Activated T-cell treated with anti-CD3 and anti-CD28 coated beads for 24 hours (primary cell): ENCODE data around the gene ZNF652.
A peak's percentile ranks its signal among the peaks of the same experiment; 100 is the strongest.
"Not testable (repeated sequence)": the region's sequence is repeated elsewhere in the genome, so short reads cannot be mapped to it uniquely, and the experiment has no call there.

Experiments used
- DNase-seq: peaks from one replicate; pipeline ENCODE4 v3.0.0-alpha.2; 2020; ENCODE audit warnings: low read depth

Gene ZNF652

GRCh38 chr17:49261540-49261939 lies 100.5 kb downstream of the ZNF652 start:
- not testable (repeated sequence) for DNase-seq

- no peak for DNase-seq
These were observed 101.2 kb downstream of the ZNF652 start for GRCh38 chr17:49260817-49261291.

- peak; percentile 33 for DNase-seq
These were observed 101.8 kb downstream of the ZNF652 start for GRCh38 chr17:49260011-49260816.

- DNase-seq, result no peak
These were observed 102.4 kb downstream of the ZNF652 start for GRCh38 chr17:49259663-49260010.

GRCh38 chr17:49258394-49258793 lies 103.7 kb downstream of the ZNF652 start:
- DNase-seq, result no peak

GRCh38 chr17:49255125-49255524 lies 106.9 kb downstream of the ZNF652 start:
- no peak for DNase-seq

GRCh38 chr17:49254066-49254465 lies 108.0 kb downstream of the ZNF652 start:
- DNase-seq, result no peak

- DNase-seq, result no peak
These were observed 109.8 kb downstream of the ZNF652 start for GRCh38 chr17:49252148-49252695.

GRCh38 chr17:49249890-49250522 lies 112.0 kb downstream of the ZNF652 start:
- no peak for DNase-seq

- no peak for DNase-seq
These were observed 112.7 kb downstream of the ZNF652 start for GRCh38 chr17:49249292-49249794.

- no peak for DNase-seq
These were observed 114.1 kb downstream of the ZNF652 start for GRCh38 chr17:49247944-49248343.

GRCh38 chr17:49244839-49245238 lies 117.2 kb downstream of the ZNF652 start:
- no peak for DNase-seq
